ENCODE data around the gene OR10G8.

DNA sequence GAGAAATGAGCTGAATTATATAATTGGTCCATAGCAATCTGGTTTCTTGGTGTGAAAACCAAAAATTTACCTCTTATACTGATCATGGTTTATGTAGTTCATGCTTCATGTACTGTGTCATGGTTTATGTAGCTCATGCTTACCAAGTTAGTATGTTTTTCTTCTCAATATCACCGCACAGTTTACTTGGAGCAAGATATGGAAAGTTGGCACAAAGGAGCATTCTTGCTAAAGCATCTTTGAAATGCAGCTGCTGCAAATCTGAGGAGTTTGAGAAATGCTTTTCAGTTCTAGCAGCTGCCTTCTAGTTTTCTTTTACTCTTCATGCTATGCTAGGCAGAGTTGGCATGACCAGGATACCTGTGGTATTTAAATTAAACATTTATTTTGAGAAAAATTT lies 10.1 kb downstream of the OR10G8 start:
- TF ChIP-seq, protein P1, sequence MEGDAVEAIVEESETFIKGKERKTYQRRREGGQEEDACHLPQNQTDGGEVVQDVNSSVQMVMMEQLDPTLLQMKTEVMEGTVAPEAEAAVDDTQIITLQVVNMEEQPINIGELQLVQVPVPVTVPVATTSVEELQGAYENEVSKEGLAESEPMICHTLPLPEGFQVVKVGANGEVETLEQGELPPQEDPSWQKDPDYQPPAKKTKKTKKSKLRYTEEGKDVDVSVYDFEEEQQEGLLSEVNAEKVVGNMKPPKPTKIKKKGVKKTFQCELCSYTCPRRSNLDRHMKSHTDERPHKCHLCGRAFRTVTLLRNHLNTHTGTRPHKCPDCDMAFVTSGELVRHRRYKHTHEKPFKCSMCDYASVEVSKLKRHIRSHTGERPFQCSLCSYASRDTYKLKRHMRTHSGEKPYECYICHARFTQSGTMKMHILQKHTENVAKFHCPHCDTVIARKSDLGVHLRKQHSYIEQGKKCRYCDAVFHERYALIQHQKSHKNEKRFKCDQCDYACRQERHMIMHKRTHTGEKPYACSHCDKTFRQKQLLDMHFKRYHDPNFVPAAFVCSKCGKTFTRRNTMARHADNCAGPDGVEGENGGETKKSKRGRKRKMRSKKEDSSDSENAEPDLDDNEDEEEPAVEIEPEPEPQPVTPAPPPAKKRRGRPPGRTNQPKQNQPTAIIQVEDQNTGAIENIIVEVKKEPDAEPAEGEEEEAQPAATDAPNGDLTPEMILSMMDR (IDR thresholded peaks at IDR 0.05 in 4 of 5, conservative IDR thresholded peaks at IDR 0.05 in 1 of 5), result no peak
- no peak for TF ChIP-seq POLR2A (IDR thresholded peaks at IDR 0.05)

All from gastrocnemius medialis (tissue), 4 donors.